Keratinocyte (primary cell): ENCODE results near the gene MAST1. TPM values are rescaled to one million over a fixed set of nuclear protein-coding genes. Genes with fewer than 3 reads are reported as not detected.

ENCODE experiments used
- DNase-seq: peaks from one replicate; pipeline ENCODE4 v3.0.0-alpha.2; 2011; ENCODE audit warnings: low read depth, missing footprints, low spot score
- FAIRE-seq: peaks from 2 replicates; lab custom pipeline; 2011; peaks lifted over from hg19 to GRCh38; lab: Jason Lieb, UNC
- H2AFZ ChIP-seq: 2 replicates; pipeline ENCODE4 v1.6.0; 2012; ENCODE audit warnings: low read length, control low read depth, inconsistent platforms; ENCODE audit not compliant: control insufficient read depth
- H3K27ac ChIP-seq: 2 replicates; pipeline ENCODE4 v1.5.1; 2011; ENCODE audit warnings: low read length; ENCODE audit not compliant: control insufficient read depth, insufficient read depth
- H3K27me3 ChIP-seq: 3 replicates; pipeline ENCODE4 v1.6.0; 2011; ENCODE audit warnings: low read length; ENCODE audit not compliant: control insufficient read depth, insufficient read depth; ENCODE audit errors: extremely low read depth
- H3K36me3 ChIP-seq, 2 experiments: 2 replicates in 1 of 2; 3 replicates in 1 of 2; pipeline ENCODE4 v1.5.1; 2011; ENCODE audit warnings: low read length in 2 of 2, mild to moderate bottlenecking in 1 of 2; ENCODE audit not compliant: control insufficient read depth in 2 of 2, insufficient read depth in 2 of 2; ENCODE audit errors: extremely low read depth in 1 of 2
- H3K4me1 ChIP-seq: 3 replicates; pipeline ENCODE4 v1.5.1; 2011; ENCODE audit warnings: low read length; ENCODE audit not compliant: control insufficient read depth, insufficient read depth; ENCODE audit errors: extremely low read depth
- H3K4me2 ChIP-seq: 3 replicates; pipeline ENCODE4 v1.6.0; 2011; ENCODE audit warnings: low read depth, low read length; ENCODE audit not compliant: control insufficient read depth, insufficient read depth; ENCODE audit errors: extremely low read depth
- H3K4me3 ChIP-seq, 3 experiments: fragments of 200-600 bp in 1 of 3; sonication (generic) in 1 of 3; 2 replicates in 2 of 3; 3 replicates in 1 of 3; pipeline ENCODE4 v1.5.1; 2011 to 2016; ENCODE audit warnings: low read length in 3 of 3, mild to moderate bottlenecking in 3 of 3, control low read depth in 2 of 3, inconsistent platforms in 1 of 3, low read depth in 1 of 3, mixed read lengths in 1 of 3, mixed run types in 1 of 3, moderate library complexity in 1 of 3; ENCODE audit not compliant: control insufficient read depth in 2 of 3, insufficient read depth in 2 of 3; ENCODE audit errors: extremely low read depth in 1 of 3
- H3K79me2 ChIP-seq: 2 replicates; pipeline ENCODE4 v1.6.0; 2012; ENCODE audit warnings: low read length; ENCODE audit not compliant: control insufficient read depth, insufficient read depth
- H3K9ac ChIP-seq: 3 replicates; pipeline ENCODE4 v1.6.0; 2011; ENCODE audit warnings: low read length; ENCODE audit not compliant: control insufficient read depth, insufficient read depth; ENCODE audit errors: extremely low read depth
- H3K9me1 ChIP-seq: 3 replicates; pipeline ENCODE4 v1.6.0; 2011; ENCODE audit warnings: low read length; ENCODE audit not compliant: control insufficient read depth, insufficient read depth; ENCODE audit errors: extremely low read depth
- H3K9me3 ChIP-seq: 2 replicates; pipeline ENCODE4 v1.5.1; 2012; ENCODE audit warnings: low read depth, low read length; ENCODE audit not compliant: control insufficient read depth
- H4K20me1 ChIP-seq: 3 replicates; pipeline ENCODE4 v1.6.0; 2011; ENCODE audit warnings: low read length; ENCODE audit not compliant: control insufficient read depth, insufficient read depth; ENCODE audit errors: extremely low read depth
- CTCF ChIP-seq, 3 experiments: IDR thresholded peaks in 1 of 3; conservative IDR thresholded peaks in 1 of 3; optimal IDR thresholded peaks in 1 of 3; 2 replicates in 2 of 3; 3 replicates in 1 of 3; pipeline versions ENCODE3 to v1.5.1; 2011; ENCODE audit warnings: low read length in 3 of 3, mild to moderate bottlenecking in 3 of 3, moderate library complexity in 2 of 3, control low read depth in 1 of 3, inconsistent platforms in 1 of 3; ENCODE audit not compliant: insufficient read depth in 2 of 3; ENCODE audit errors: extremely low read depth in 1 of 3
- EZH2 ChIP-seq: IDR thresholded peaks from one replicate; pipeline ENCODE4 v1.6.1; 2012; ENCODE audit warnings: inconsistent platforms, mild to moderate bottlenecking, low read length, moderate library complexity
- dilution Hi-C: fragments of 300-500 bp; cut with MboI; formaldehyde crosslinking; loops from one replicate; pipeline ENCODE4 v1.7.0; 2020; ENCODE audit warnings: low sequenced_read_pairs; ENCODE audit not compliant: extremely low pct_ligation_motif_present
- polyA plus RNA-seq, 5 experiments: library from polyadenylated mRNA; depleted of rRNA in 3 of 5; stranded (reverse) in 3 of 5; stranded (forward) in 1 of 5; unstranded in 1 of 5; fragments of >200 nt; gene quantifications; 1 replicate in 1 of 5; 2 replicates in 3 of 5; 3 replicates in 1 of 5; pipeline versions ENCODE4 v1.2.1 to v1.2.3, GENCODE V29; 2011 to 2012; ENCODE audit warnings: missing spikeins in 2 of 5, low read depth in 1 of 5, low replicate concordance in 1 of 5

The MAST1 gene
- polyA plus RNA-seq, 1 donor (not counting 4 experiments of a cell fraction or from before 2014, with no cell fraction given): 0.13 TPM

GRCh38 chr19:12867120-12868099 is 29.1 kb downstream of the MAST1 start:
- H2AFZ ChIP-seq: peak overlapping the region; percentile 52
- H3K9me3 ChIP-seq: no peaks in the 10 kb centered on the region
- dilution Hi-C loops: no loop called here
- H3K27ac ChIP-seq: no peak overlapping the region
- no peaks in the 10 kb centered on the region for H3K36me3 ChIP-seq
- no peaks in the 10 kb centered on the region for H4K20me1 ChIP-seq
- no peak for FAIRE-seq
- DNase-seq: no peak
- peak overlapping the region; percentile 50 for H3K4me2 ChIP-seq
- H3K4me1 ChIP-seq: peaks cover 9% of the 10 kb centered on the region
- H3K27me3 ChIP-seq: no peaks in the 10 kb centered on the region
- TF ChIP-seq CTCF (optimal IDR thresholded peaks at IDR 0.05 in 1 of 3, IDR thresholded peaks at IDR 0.05 in 1 of 3, conservative IDR thresholded peaks at IDR 0.05 in 1 of 3; ENCODE audit: extremely low read depth in 1 of 3, insufficient read depth in 2 of 3, low read length in 3 of 3): no peak
- no peak for TF ChIP-seq EZH2
- no peak overlapping the region for H3K9ac ChIP-seq
- no peaks in the 10 kb centered on the region for H3K9me1 ChIP-seq
- H3K4me3 ChIP-seq: peak overlapping the region; percentile 2 to 56 (median 52)
- H3K79me2 ChIP-seq: no peaks in the 10 kb centered on the region

- DNase-seq (no peak), FAIRE-seq (no peak)
- Histone ChIP-seq H3K4me1 (peaks cover 15% of the 10 kb centered on the region), H3K79me2 (no peaks in the 10 kb centered on the region), H3K36me3 (no peaks in the 10 kb centered on the region), H3K27ac (no peak overlapping the region), H4K20me1 (no peaks in the 10 kb centered on the region), H3K9ac (no peak overlapping the region), H3K4me2 (no peak overlapping the region), H2AFZ (no peak overlapping the region), H3K27me3 (no peaks in the 10 kb centered on the region), H3K9me3 (no peaks in the 10 kb centered on the region), H3K9me1 (no peaks in the 10 kb centered on the region), H3K4me3 (no peak overlapping the region)
- dilution Hi-C loops: no loop called here
- no peak for TF ChIP-seq EZH2
- no peak for TF ChIP-seq CTCF (optimal IDR thresholded peaks at IDR 0.05 in 1 of 3, IDR thresholded peaks at IDR 0.05 in 1 of 3, conservative IDR thresholded peaks at IDR 0.05 in 1 of 3; ENCODE audit: extremely low read depth in 1 of 3, insufficient read depth in 2 of 3, low read length in 3 of 3)
These were observed 30.3 kb downstream of the MAST1 start for GRCh38 chr19:12868540-12869112.
